Measurements from ENCODE around the gene LRIG1.

LRIG1 gene

GRCh38 chr3:66527246-66527645, 26.4 kb upstream of the LRIG1 start:
- Mint-ChIP-seq H3K27me3 (ENCODE audit: low read depth) (peaks cover 6% of the 10 kb centered on the region), H3K4me3 (no peak overlapping the region), H3K36me3 (ENCODE audit: low read depth) (no peaks in the 10 kb centered on the region), H3K27ac (no peak overlapping the region), H3K4me1 (no peaks in the 10 kb centered on the region), H3K9me3 (peaks cover 6% of the 10 kb centered on the region)
- no peak for TF ChIP-seq CTCF (IDR thresholded peaks at IDR 0.05; ENCODE audit: unreplicated experiment in 3 of 3)

GRCh38 chr3:66525771-66526170, 24.9 kb upstream of the LRIG1 start:
- Mint-ChIP-seq H3K36me3 (ENCODE audit: low read depth) (no peaks in the 10 kb centered on the region), H3K4me3 (no peak overlapping the region), H3K9me3 (peaks cover 6% of the 10 kb centered on the region), H3K27me3 (ENCODE audit: low read depth) (peaks cover 6% of the 10 kb centered on the region), H3K4me1 (peaks cover 2% of the 10 kb centered on the region), H3K27ac (no peak overlapping the region)
- no peak for TF ChIP-seq CTCF (IDR thresholded peaks at IDR 0.05; ENCODE audit: unreplicated experiment in 3 of 3)

GRCh38 chr3:66520724-66521123, 19.9 kb upstream of the LRIG1 start:
- Mint-ChIP-seq H3K36me3 (ENCODE audit: low read depth) (no peaks in the 10 kb centered on the region), H3K27me3 (ENCODE audit: low read depth) (peaks cover 10% of the 10 kb centered on the region)

GRCh38 chr3:66518644-66519043, 17.8 kb upstream of the LRIG1 start:
- no peak for TF ChIP-seq CTCF (IDR thresholded peaks at IDR 0.05; ENCODE audit: unreplicated experiment in 3 of 3)
- Mint-ChIP-seq H3K4me3 (no peak overlapping the region), H3K36me3 (ENCODE audit: low read depth) (no peaks in the 10 kb centered on the region), H3K4me1 (peaks cover 39% of the 10 kb centered on the region), H3K27ac (peak overlapping the region in 1 of 3 experiments; percentile 77), H3K9me3 (no peaks in the 10 kb centered on the region), H3K27me3 (ENCODE audit: low read depth) (peaks cover 3% of the 10 kb centered on the region)

More at GRCh38 chr3:66520724-66521123, 19.9 kb upstream of the LRIG1 start:
- Mint-ChIP-seq H3K4me1 (peaks cover 34% of the 10 kb centered on the region), H3K4me3 (no peak overlapping the region), H3K27ac (no peak overlapping the region), H3K9me3 (no peaks in the 10 kb centered on the region)
- no peak for TF ChIP-seq CTCF (IDR thresholded peaks at IDR 0.05; ENCODE audit: unreplicated experiment in 3 of 3)

- no peaks in the 10 kb centered on the region for H3K9me3 Mint-ChIP-seq
- H3K36me3 Mint-ChIP-seq (ENCODE audit: low read depth): no peaks in the 10 kb centered on the region
- peaks cover 3% of the 10 kb centered on the region for H3K27me3 Mint-ChIP-seq (ENCODE audit: low read depth)
- peak overlapping the region in 2 of 3 experiments; percentile 23 to 77 for H3K27ac Mint-ChIP-seq
- TF ChIP-seq CTCF (IDR thresholded peaks at IDR 0.05; ENCODE audit: unreplicated experiment in 3 of 3): no peak
- peaks cover 39% of the 10 kb centered on the region for H3K4me1 Mint-ChIP-seq
- no peak overlapping the region for H3K4me3 Mint-ChIP-seq
These were observed 17.3 kb upstream of the LRIG1 start for GRCh38 chr3:66518126-66518525.

GRCh38 chr3:66517241-66517640, 16.4 kb upstream of the LRIG1 start:
- Mint-ChIP-seq H3K9me3 (no peaks in the 10 kb centered on the region), H3K4me1 (peaks cover 39% of the 10 kb centered on the region), H3K36me3 (ENCODE audit: low read depth) (no peaks in the 10 kb centered on the region), H3K27me3 (ENCODE audit: low read depth) (peaks cover 3% of the 10 kb centered on the region), H3K4me3 (no peak overlapping the region), H3K27ac (peak overlapping the region in 1 of 3 experiments; percentile 77)
- TF ChIP-seq CTCF (IDR thresholded peaks at IDR 0.05; ENCODE audit: unreplicated experiment in 3 of 3): no peak

Measured in nephron (organoid).